Psoas muscle (tissue), 8 donors: Measurements from ENCODE around the gene ZBTB7C. TPM values are rescaled to one million over a fixed set of nuclear protein-coding genes. Genes with fewer than 3 reads are reported as not detected.
"Not testable (repeated sequence)": the region's sequence is repeated elsewhere in the genome, so short reads cannot be mapped to it uniquely, and the experiment has no call there.

Experiments used
- ATAC-seq, 4 donors: fragments of 200-7000 bp; cut with Tn5 transposase; one replicate each; pipeline ENCODE4 v1.9.1; 2020; ENCODE audit warnings: moderate library complexity in 3 of 4, mild to moderate bottlenecking in 2 of 4
- DNase-seq, 2 donors: peaks; one replicate each; pipeline ENCODE4 v3.0.0-alpha.2; 2020
- H3K27ac ChIP-seq: fragments of 200-600 bp; one replicate; pipeline ENCODE4 v1.8.0; 2022
- H3K27me3 ChIP-seq, 3 donors: fragments of 200-600 bp in 1 of 3; one replicate each; pipeline versions ENCODE4 v1.6.1 to v1.8.0; 2013 to 2022; ENCODE audit warnings: low read length in 2 of 3, mild to moderate bottlenecking in 2 of 3, moderate library complexity in 1 of 3; ENCODE audit not compliant: insufficient read depth in 3 of 3
- H3K36me3 ChIP-seq, 2 donors: fragments of 200-600 bp in 1 of 2; one replicate each; pipeline versions ENCODE4 v1.6.1 to v1.8.0; 2013 to 2022; ENCODE audit warnings: low read depth in 1 of 2, mild to moderate bottlenecking in 1 of 2, moderate library complexity in 1 of 2; ENCODE audit not compliant: insufficient read depth in 1 of 2
- H3K4me1 ChIP-seq: fragments of 200-600 bp; one replicate; pipeline ENCODE4 v1.8.0; 2022
- H3K4me3 ChIP-seq: fragments of 200-600 bp; one replicate; pipeline ENCODE4 v1.8.0; 2022; ENCODE audit warnings: mild to moderate bottlenecking
- H3K9me3 ChIP-seq: fragments of 200-600 bp; one replicate; pipeline ENCODE4 v1.8.0; 2022
- CTCF ChIP-seq: fragments of 200-600 bp; IDR thresholded peaks from one replicate; pipeline ENCODE4 v1.8.0; 2022; ENCODE audit warnings: antibody characterized with exemption
- WGBS, 3 donors: extraction: QIAGEN DNeasy Blood & Tissue Kit; methylation state at CpG; one replicate each; pipeline versions ENCODE4 v1.1.6 to v1.1.7; 2013; 5-methylcytosine and 5-hydroxymethylcytosine counted together
- intact Hi-C, 2 donors: fragments of 100-400 bp; cut with DNase I; formaldehyde crosslinking; loops; one replicate each; pipeline versions ENCODE4 v1.11.0 to v1.14.2; 2022
- polyA plus RNA-seq, 3 donors: library from polyadenylated mRNA; stranded (reverse); fragments of 200-250 nt; gene quantifications; one replicate each; pipeline ENCODE4 v1.2.3, GENCODE V29; 2013
- total RNA-seq, 4 donors: library from RNA; stranded (reverse); fragmentation: NEBNext Ultra II Directional in 2 of 4; extraction: Animal tissue kit (Norgen Biotek cat#: 25700) in 2 of 4; gene quantifications; one replicate each; pipeline versions ENCODE4 v1.2.1 to v1.2.4, GENCODE V29; 2021 to 2023
- donor health status: healthy with polysubstance abuse.
- donor health status: DM: no; HTN: no; CAD: no; lungs with moderate emphysema.
- donor health status: Bipolar disorder and iron deficiency.
- donor health status: healthy.
- donor health status: DM: yes; HTN: yes; CAD: no.
- donor health status: DM: no; HTN: no; CAD: no.
- donor health status: DM: no; HTN: no; CAD: no.
- donor health status: DM: yes; HTN: yes; CAD: no.

ZBTB7C gene
- total and polyA plus RNA-seq, 7 donors, result 0.34 to 2.9 (median 0.78) TPM

- WGBS, 3 donors, result 95 to 99% (median 95%) methylated on average over 3 of the region's 3 CpGs
- ATAC-seq, result peak; percentile 59 to 81 (median 70)
- peak; percentile 68 for TF ChIP-seq CTCF
- peaks cover 20% of the 10 kb centered on the region for H3K4me1 ChIP-seq
- intact Hi-C loops, result loop anchor here (5.0 to 10.0 kb wide), 3 partner anchors 98 to 671 kb away; no protein-coding TSS in a partner anchor
- H3K27me3 ChIP-seq, result peaks cover 0 to 2% (median 0%) of the 10 kb centered on the region in 3 donors
- no peak overlapping the region for H3K27ac ChIP-seq
- no peak overlapping the region for H3K4me3 ChIP-seq
- H3K9me3 ChIP-seq, result no peaks in the 10 kb centered on the region
- no peaks in the 10 kb centered on the region for H3K36me3 ChIP-seq
- DNase-seq, result peak; percentile 68 to 72
These were observed 36.4 kb upstream of the ZBTB7C start for GRCh38 chr18:48445540-48445939.

GRCh38 chr18:48442761-48443160, 33.6 kb upstream of the ZBTB7C start:
- H3K9me3 ChIP-seq, result no peaks in the 10 kb centered on the region
- ATAC-seq (no peak), DNase-seq (no peak)
- intact Hi-C loops, result loop anchor here (10.0 kb wide), 2 partner anchors 98 to 668 kb away; no protein-coding TSS in a partner anchor
- peaks cover 0 to 2% (median 0%) of the 10 kb centered on the region in 3 donors for H3K27me3 ChIP-seq
- H3K4me3 ChIP-seq, result no peak overlapping the region
- H3K27ac ChIP-seq, result no peak overlapping the region
- no peaks in the 10 kb centered on the region for H3K36me3 ChIP-seq
- TF ChIP-seq CTCF, result no peak
- WGBS, 3 donors, result 92 to 97% (median 94%) methylated on average over 2 of the region's 2 CpGs
- peaks cover 21% of the 10 kb centered on the region for H3K4me1 ChIP-seq

- ATAC-seq, result peak; percentile 42 to 63 (median 50)
- intact Hi-C loops, result loop anchor here (10.0 kb wide), 2 partner anchors 97 to 667 kb away; no protein-coding TSS in a partner anchor
- 1 to 4% (median 1%) methylated on average over 16 of the region's 16 CpGs for WGBS, 3 donors
These were observed 32.3 kb upstream of the ZBTB7C start for GRCh38 chr18:48441405-48441881.

GRCh38 chr18:48440924-48441323, 31.7 kb upstream of the ZBTB7C start:
- Histone ChIP-seq H3K27ac (no peak overlapping the region), H3K4me3 (peak overlapping the region; percentile 42), H3K4me1 (peaks cover 17% of the 10 kb centered on the region), H3K36me3 (no peaks in the 10 kb centered on the region), H3K9me3 (no peaks in the 10 kb centered on the region), H3K27me3 (peaks cover 0 to 2% (median 0%) of the 10 kb centered on the region in 3 donors)
- intact Hi-C loops, result loop anchor here (10.0 kb wide), 2 partner anchors 96 to 666 kb away; no protein-coding TSS in a partner anchor
- no peak for TF ChIP-seq CTCF
- ATAC-seq (peak; percentile 61 to 76 (median 68)), DNase-seq (peak in 1 of 2 donors; percentile 66)
- 29 to 40% (median 36%) methylated on average over 9 of the region's 9 CpGs for WGBS, 3 donors

More at GRCh38 chr18:48441405-48441881, 32.3 kb upstream of the ZBTB7C start:
- Histone ChIP-seq H3K9me3 (no peaks in the 10 kb centered on the region), H3K27me3 (peaks cover 0 to 2% (median 0%) of the 10 kb centered on the region in 3 donors), H3K4me3 (peak overlapping the region; percentile 42), H3K36me3 (no peaks in the 10 kb centered on the region), H3K4me1 (peaks cover 20% of the 10 kb centered on the region), H3K27ac (no peak overlapping the region)
- peak; percentile 67 to 82 for DNase-seq
- TF ChIP-seq CTCF, result no peak

- WGBS, 3 donors, result 85 to 95% (median 89%) methylated on average over 3 of the region's 3 CpGs
- no peaks in the 10 kb centered on the region for H3K36me3 ChIP-seq
- intact Hi-C loops, result no loop called here
- H3K27me3 ChIP-seq, result no peaks in the 10 kb centered on the region
- peaks cover 15% of the 10 kb centered on the region for H3K4me1 ChIP-seq
- DNase-seq (no peak), ATAC-seq (no peak)
- H3K4me3 ChIP-seq, result no peak overlapping the region
- no peak overlapping the region for H3K27ac ChIP-seq
- no peak for TF ChIP-seq CTCF
- no peaks in the 10 kb centered on the region for H3K9me3 ChIP-seq
These were observed 27.7 kb upstream of the ZBTB7C start for GRCh38 chr18:48436907-48437306.

GRCh38 chr18:48434382-48434781, 25.2 kb upstream of the ZBTB7C start:
- intact Hi-C loops, H3K36me3 ChIP-seq, H3K27me3 ChIP-seq, H3K4me3 ChIP-seq, H3K27ac ChIP-seq, DNase-seq, ATAC-seq, H3K4me1 ChIP-seq, H3K9me3 ChIP-seq: not testable (repeated sequence)
- WGBS, 3 donors, result 93 to 98% (median 95%) methylated on average over 4 of the region's 4 CpGs
